Tibial nerve (tissue), 4 donors: ENCODE data around the gene FSTL1. TPM values are rescaled to one million over a fixed set of nuclear protein-coding genes. Genes with fewer than 3 reads are reported as not detected.

Experiments
- DNase-seq, 2 donors: peaks; one replicate each; pipeline ENCODE4 v3.0.0-alpha.2; 2019; ENCODE audit warnings: low spot score in 2 of 2
- H3K27ac ChIP-seq, 4 donors: fragments of 200-600 bp; sonication (generic) in 3 of 4; one replicate each; pipeline ENCODE4 v1.5.1; 2017 to 2019; ENCODE audit warnings: mild to moderate bottlenecking in 1 of 4
- H3K27me3 ChIP-seq, 2 donors: fragments of 200-600 bp; sonication (generic) in 1 of 2; one replicate each; pipeline versions ENCODE4 v1.5.1 to v1.6.0; 2017 to 2019
- H3K36me3 ChIP-seq, 3 donors: fragments of 200-600 bp; sonication (generic); one replicate each; pipeline ENCODE4 v1.5.1; 2018 to 2019
- H3K4me1 ChIP-seq, 4 donors: fragments of 200-600 bp; sonication (generic) in 3 of 4; one replicate each; pipeline ENCODE4 v1.5.1; 2017 to 2019
- H3K4me3 ChIP-seq, 4 donors: fragments of 200-600 bp; sonication (generic) in 3 of 4; one replicate each; pipeline ENCODE4 v1.5.1; 2017 to 2019; ENCODE audit warnings: mild to moderate bottlenecking in 1 of 4, moderate library complexity in 1 of 4
- H3K9me3 ChIP-seq, 4 donors: fragments of 200-600 bp; sonication (generic) in 3 of 4; one replicate each; pipeline ENCODE4 v1.5.1; 2017 to 2019
- CTCF ChIP-seq, 5 experiments: fragments of 200-600 bp in 3 of 5; fragments of 450-650 bp in 2 of 5; sonication (generic) in 3 of 5; IDR thresholded peaks; one replicate each; pipeline ENCODE4 v1.5.1; 2016 to 2019; ENCODE audit warnings: antibody characterized with exemption in 5 of 5, mild to moderate bottlenecking in 3 of 5, moderate library complexity in 2 of 5
- EP300 ChIP-seq, 2 donors: sonication (generic); formaldehyde crosslinking; IDR thresholded peaks; one replicate each; pipeline ENCODE4 v1.6.1; 2017; ENCODE audit warnings: antibody characterized with exemption in 2 of 2, mild to moderate bottlenecking in 1 of 2
- POLR2A ChIP-seq, 2 donors: fragments of 450-650 bp; IDR thresholded peaks; one replicate each; pipeline ENCODE4 v1.6.1; 2017; ENCODE audit warnings: antibody characterized with exemption in 2 of 2, mild to moderate bottlenecking in 2 of 2, moderate library complexity in 2 of 2
- WGBS, 2 donors: methylation state at CpG; one replicate each; pipeline ENCODE4 v1.1.5; 2018; 5-methylcytosine and 5-hydroxymethylcytosine counted together
- total RNA-seq, 4 donors: library from RNA; depleted of rRNA; stranded (reverse); fragments of >200 nt; gene quantifications; one replicate each; pipeline ENCODE4 v1.1.0, GENCODE V29; 2016

FSTL1 gene
- total RNA-seq, 4 donors from 2014 or later: 389 to 942 (median 486) TPM

GRCh38 chr3:120424506-120424905, 26.3 kb downstream of the FSTL1 start:
- Histone ChIP-seq H3K36me3 (peaks cover 0 to 7% (median 0%) of the 10 kb centered on the region in 3 donors), H3K4me1 (peaks cover 3 to 100% (median 63%) of the 10 kb centered on the region in 4 donors), H3K27me3 (no peaks in the 10 kb centered on the region), H3K27ac (peak overlapping the region in 3 of 4 donors; percentile 70 to 89 (median 80)), H3K4me3 (no peak overlapping the region), H3K9me3 (no peaks in the 10 kb centered on the region)
- DNase-seq: no peak
- WGBS, 2 donors: 67 to 68% methylated on average over 6 of the region's 6 CpGs
- no peak for TF ChIP-seq CTCF (IDR thresholded peaks at IDR 0.05)
- TF ChIP-seq EP300 (IDR thresholded peaks at IDR 0.05): no peak
- TF ChIP-seq POLR2A (IDR thresholded peaks at IDR 0.05): no peak

DNA sequence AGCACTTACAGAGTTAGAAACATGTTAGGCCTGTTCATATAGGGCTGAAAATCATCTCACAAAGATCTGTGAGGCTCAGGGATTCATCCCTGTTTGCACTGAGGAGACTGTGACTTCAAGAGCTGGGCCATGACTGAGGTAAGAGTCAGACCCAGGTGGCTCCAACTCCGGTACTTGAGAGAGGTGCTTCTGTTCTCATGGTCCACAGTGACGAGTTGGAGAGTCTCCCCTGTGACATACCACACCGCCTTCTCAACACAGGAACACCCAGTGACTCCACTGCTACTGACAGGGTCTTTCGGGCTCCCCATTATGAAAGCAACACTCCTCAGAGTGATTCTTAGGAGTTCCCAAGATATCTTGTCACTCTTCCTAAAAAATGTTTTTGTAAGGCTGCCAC, 27.4 kb downstream of the FSTL1 start:
- Histone ChIP-seq H3K4me3 (no peak overlapping the region), H3K4me1 (peaks cover 3 to 100% (median 67%) of the 10 kb centered on the region in 4 donors), H3K9me3 (no peaks in the 10 kb centered on the region), H3K36me3 (peaks cover 0 to 3% (median 0%) of the 10 kb centered on the region in 3 donors), H3K27me3 (no peaks in the 10 kb centered on the region), H3K27ac (peak overlapping the region; percentile 31 to 89 (median 75))
- DNase-seq: no peak
- 82 to 90% methylated on average over 4 of the region's 4 CpGs for WGBS, 2 donors
- TF ChIP-seq EP300 (IDR thresholded peaks at IDR 0.05): no peak
- no peak for TF ChIP-seq POLR2A (IDR thresholded peaks at IDR 0.05)
- no peak for TF ChIP-seq CTCF (IDR thresholded peaks at IDR 0.05)

DNA sequence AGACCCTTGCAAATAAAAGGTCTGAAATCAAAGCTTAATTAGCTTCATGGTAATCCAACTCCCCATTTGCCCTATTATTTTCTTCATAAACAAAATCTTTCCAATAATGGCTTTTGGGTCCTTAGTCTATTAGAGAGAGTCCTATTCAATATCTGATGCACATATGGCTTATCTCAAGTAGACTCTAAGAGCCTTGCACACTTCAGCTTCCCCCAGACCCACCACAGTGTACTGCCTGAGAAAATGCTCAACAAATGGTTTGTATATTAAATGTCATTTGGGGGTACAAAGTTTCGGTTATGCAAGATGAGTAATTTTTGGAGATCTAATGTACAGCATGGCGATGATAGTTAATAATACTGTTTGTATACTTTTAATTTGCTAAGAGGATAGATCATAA, 28.9 kb downstream of the FSTL1 start:
- no peaks in the 10 kb centered on the region for H3K36me3 ChIP-seq
- peaks cover 3 to 97% (median 64%) of the 10 kb centered on the region in 4 donors for H3K4me1 ChIP-seq
- DNase-seq: no peak
- 68 to 75% methylated on average over 2 of the region's 2 CpGs for whole genome bisulfite sequencing, 2 donors
- H3K4me3 ChIP-seq: no peak overlapping the region
- no peak for TF ChIP-seq POLR2A (IDR thresholded peaks at IDR 0.05)
- TF ChIP-seq CTCF (IDR thresholded peaks at IDR 0.05): no peak
- no peak for TF ChIP-seq EP300 (IDR thresholded peaks at IDR 0.05)
- no peaks in the 10 kb centered on the region for H3K27me3 ChIP-seq
- no peaks in the 10 kb centered on the region for H3K9me3 ChIP-seq
- peak overlapping the region; percentile 63 to 89 (median 84) for H3K27ac ChIP-seq

DNA sequence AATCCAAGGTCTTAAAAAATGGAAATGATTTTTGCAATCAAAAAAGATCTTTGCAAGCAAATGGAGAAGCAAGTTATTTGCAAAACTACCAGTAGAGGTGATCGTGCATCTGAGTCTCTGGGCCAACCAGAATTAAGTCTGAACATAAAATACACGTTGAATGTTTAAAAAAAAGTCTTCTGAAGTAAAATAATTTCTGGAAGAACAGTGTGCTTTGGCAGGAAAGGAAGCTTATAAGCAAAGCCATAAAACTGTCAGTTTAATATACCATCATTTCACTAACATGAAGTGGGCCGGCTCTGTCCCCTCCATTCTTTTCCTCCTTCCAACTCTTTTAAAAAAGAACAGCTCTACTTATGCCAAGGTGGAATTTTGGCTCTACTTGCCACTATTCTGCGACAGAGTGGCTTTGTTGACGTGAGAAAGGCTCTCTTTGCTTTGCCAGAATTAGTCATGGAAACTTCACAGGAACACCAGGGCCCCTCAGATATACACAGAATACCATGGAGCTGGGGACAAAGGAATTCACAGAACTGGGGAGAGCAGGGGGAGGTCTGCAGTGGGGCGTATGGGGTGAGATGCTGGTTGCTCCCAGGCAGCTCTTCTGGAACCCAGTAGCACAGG, 29.8 kb downstream of the FSTL1 start:
- Histone ChIP-seq H3K27me3 (no peaks in the 10 kb centered on the region), H3K9me3 (no peaks in the 10 kb centered on the region), H3K27ac (peak overlapping the region; percentile 63 to 89 (median 84)), H3K4me1 (peaks cover 3 to 97% (median 62%) of the 10 kb centered on the region in 4 donors), H3K4me3 (no peak overlapping the region), H3K36me3 (no peaks in the 10 kb centered on the region)
- no peak for TF ChIP-seq CTCF (IDR thresholded peaks at IDR 0.05)
- peak; percentile 50 to 86 for TF ChIP-seq EP300 (IDR thresholded peaks at IDR 0.05)
- peak in 1 of 2 donors; percentile 25 for TF ChIP-seq POLR2A (IDR thresholded peaks at IDR 0.05)
- no peak for DNase-seq
- 16 to 21% methylated on average over 6 of the region's 6 CpGs for WGBS, 2 donors

DNA sequence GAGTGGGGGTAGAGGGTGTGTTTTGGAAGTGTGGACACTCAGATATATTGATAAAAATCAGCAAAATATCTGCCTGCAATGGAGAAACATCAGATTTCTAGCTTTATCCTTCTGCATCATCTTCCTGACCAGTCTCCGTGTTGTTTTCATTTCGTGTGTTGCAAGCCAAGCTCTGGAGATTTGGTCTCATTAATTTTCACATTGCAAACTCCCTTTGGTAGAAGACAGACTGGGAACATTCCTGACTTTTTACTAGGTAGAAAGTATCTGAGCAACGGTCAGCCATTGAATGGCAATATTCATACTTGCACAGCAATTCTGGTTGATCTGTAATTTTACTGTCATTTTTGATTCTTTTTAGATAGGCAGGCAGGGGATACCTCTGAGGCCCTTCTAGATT, 30.4 kb downstream of the FSTL1 start:
- H3K9me3 ChIP-seq: no peaks in the 10 kb centered on the region
- DNase-seq: no peak
- TF ChIP-seq EP300 (IDR thresholded peaks at IDR 0.05) (no peak), POLR2A (IDR thresholded peaks at IDR 0.05) (no peak), CTCF (IDR thresholded peaks at IDR 0.05) (no peak)
- H3K36me3 ChIP-seq: no peaks in the 10 kb centered on the region
- peaks cover 3 to 97% (median 58%) of the 10 kb centered on the region in 4 donors for H3K4me1 ChIP-seq
- 33 to 64% methylated on average over 3 of the region's 3 CpGs for WGBS, 2 donors
- H3K27me3 ChIP-seq: no peaks in the 10 kb centered on the region
- H3K27ac ChIP-seq: peak overlapping the region; percentile 63 to 89 (median 84)
- no peak overlapping the region for H3K4me3 ChIP-seq
